Measurements from ENCODE around the gene ADPRH.

DNA sequence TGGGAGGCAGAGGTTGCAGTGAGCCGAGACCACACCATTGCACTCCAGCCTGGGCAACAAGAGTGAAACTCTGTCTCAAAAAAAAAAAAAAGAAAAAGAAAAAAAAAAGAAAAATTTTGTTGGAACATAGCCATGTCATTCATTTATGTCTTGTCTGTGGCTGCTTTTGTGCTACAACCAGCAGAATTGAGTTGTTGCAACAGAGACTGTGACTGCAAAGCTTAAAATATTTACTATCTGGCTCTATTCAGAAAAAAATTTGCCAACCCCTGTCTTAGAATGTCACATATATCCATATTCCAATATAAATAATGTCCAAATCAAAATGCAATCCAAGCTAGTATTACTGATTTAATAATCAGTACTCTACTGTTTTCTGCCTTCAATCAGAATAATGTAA lies 45.0 kb upstream of the ADPRH start:
- TF ChIP-seq JUN (IDR thresholded peaks at IDR 0.05) (no peak), EP300 (IDR thresholded peaks at IDR 0.05) (no peak), POLR2A (IDR thresholded peaks at IDR 0.05; ENCODE audit: low read length) (no peak), ESRRA (IDR thresholded peaks at IDR 0.05; ENCODE audit: borderline replicate concordance, low read length) (no peak)
- TF ChIP-seq, protein P1, sequence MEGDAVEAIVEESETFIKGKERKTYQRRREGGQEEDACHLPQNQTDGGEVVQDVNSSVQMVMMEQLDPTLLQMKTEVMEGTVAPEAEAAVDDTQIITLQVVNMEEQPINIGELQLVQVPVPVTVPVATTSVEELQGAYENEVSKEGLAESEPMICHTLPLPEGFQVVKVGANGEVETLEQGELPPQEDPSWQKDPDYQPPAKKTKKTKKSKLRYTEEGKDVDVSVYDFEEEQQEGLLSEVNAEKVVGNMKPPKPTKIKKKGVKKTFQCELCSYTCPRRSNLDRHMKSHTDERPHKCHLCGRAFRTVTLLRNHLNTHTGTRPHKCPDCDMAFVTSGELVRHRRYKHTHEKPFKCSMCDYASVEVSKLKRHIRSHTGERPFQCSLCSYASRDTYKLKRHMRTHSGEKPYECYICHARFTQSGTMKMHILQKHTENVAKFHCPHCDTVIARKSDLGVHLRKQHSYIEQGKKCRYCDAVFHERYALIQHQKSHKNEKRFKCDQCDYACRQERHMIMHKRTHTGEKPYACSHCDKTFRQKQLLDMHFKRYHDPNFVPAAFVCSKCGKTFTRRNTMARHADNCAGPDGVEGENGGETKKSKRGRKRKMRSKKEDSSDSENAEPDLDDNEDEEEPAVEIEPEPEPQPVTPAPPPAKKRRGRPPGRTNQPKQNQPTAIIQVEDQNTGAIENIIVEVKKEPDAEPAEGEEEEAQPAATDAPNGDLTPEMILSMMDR (IDR thresholded peaks at IDR 0.05): no peak

Data from A549 (cell line).